Fibroblast of mammary gland (primary cell): ENCODE results near the gene LAMA5.

ENCODE experiments used
- DNase-seq: peaks from one replicate; pipeline ENCODE4 v3.0.0-alpha.2; 2010; ENCODE audit warnings: low read depth
- H3K4me3 ChIP-seq: 2 replicates; pipeline ENCODE4 v1.5.1; 2011; ENCODE audit warnings: low read depth, mild to moderate bottlenecking, low read length, moderate library complexity; ENCODE audit not compliant: control insufficient read depth
- TF ChIP-seq, protein P1 (sequence below): conservative IDR thresholded peaks from 2 replicates; pipeline ENCODE4 v1.5.1; 2011; ENCODE audit warnings: low read depth, low read length, inconsistent platforms; ENCODE audit not compliant: control insufficient read depth, insufficient read depth

The LAMA5 gene

DNA sequence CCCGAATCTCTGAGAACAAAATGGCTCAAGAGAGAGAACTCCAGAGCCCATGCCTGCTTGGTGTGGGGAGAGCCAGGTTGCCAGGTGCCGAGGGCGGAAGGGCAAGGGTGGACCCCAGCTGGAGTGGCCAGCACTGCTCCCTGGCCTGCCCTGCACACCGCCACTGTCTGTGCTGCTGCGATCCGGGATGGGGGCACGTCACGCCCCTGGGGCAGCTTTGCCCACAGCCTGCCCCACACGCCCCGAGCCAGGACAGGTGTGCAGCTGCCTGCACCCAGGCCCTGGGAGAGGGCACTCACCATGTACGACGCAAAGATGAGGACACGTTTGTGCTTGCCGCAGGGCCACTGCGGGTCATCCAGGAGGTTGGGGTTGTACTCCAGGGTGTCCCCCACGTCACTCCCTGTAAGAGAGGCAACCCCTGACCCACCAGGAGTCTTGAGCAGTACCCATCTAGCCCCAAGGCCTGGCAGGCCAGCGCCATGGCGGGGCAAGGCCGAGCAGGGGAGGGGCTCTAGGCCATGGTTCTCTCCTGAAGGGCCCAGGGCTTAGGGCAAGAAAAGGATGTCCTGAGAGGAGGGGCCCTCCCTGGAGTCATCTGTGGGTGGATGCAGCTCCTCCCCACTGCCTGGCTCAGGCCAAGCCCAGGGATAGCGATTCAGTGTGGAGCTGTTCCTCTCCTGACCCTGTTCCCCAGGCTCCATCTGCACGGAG, 25.7 kb upstream of the LAMA5 start:
- DNase-seq = no peak
- no peak overlapping the region for H3K4me3 ChIP-seq
- TF ChIP-seq, protein P1, sequence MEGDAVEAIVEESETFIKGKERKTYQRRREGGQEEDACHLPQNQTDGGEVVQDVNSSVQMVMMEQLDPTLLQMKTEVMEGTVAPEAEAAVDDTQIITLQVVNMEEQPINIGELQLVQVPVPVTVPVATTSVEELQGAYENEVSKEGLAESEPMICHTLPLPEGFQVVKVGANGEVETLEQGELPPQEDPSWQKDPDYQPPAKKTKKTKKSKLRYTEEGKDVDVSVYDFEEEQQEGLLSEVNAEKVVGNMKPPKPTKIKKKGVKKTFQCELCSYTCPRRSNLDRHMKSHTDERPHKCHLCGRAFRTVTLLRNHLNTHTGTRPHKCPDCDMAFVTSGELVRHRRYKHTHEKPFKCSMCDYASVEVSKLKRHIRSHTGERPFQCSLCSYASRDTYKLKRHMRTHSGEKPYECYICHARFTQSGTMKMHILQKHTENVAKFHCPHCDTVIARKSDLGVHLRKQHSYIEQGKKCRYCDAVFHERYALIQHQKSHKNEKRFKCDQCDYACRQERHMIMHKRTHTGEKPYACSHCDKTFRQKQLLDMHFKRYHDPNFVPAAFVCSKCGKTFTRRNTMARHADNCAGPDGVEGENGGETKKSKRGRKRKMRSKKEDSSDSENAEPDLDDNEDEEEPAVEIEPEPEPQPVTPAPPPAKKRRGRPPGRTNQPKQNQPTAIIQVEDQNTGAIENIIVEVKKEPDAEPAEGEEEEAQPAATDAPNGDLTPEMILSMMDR = no peak

DNA sequence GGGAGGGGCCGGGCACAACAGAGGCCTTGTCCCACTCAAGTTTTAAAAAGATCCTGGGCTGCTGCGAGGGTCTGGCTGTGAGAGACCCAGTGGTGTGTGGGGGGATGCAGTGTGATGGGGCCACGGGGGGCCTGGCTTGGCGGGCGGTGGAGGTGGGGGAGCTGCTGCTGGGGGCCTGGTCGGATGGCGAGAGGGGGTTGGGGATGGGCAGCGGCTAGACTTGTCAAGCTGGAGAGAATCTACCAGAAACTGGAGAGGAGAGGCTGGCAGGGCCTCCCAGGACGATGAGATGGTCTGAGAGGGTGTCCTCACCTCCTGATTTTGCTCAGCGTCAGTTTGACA, 24.9 kb upstream of the LAMA5 start:
- TF ChIP-seq, protein P1 = no peak
- no peak overlapping the region for H3K4me3 ChIP-seq
- DNase-seq = no peak

GRCh38 chr20:62391165-62392076, 24.3 kb upstream of the LAMA5 start:
- no peak overlapping the region for H3K4me3 ChIP-seq
- TF ChIP-seq, protein P1 = no peak
- no peak for DNase-seq

- TF ChIP-seq, protein P1 = no peak
- no peak for DNase-seq
- H3K4me3 ChIP-seq = no peak overlapping the region
Observed at GRCh38 chr20:62390317-62391164, 23.4 kb upstream of the LAMA5 start.

GRCh38 chr20:62389601-62390087, 22.5 kb upstream of the LAMA5 start:
- TF ChIP-seq, protein P1 = no peak
- no peak for DNase-seq
- H3K4me3 ChIP-seq = no peak overlapping the region
